ENCODE results near the gene EID1. TPM values are rescaled to one million over a fixed set of nuclear protein-coding genes. Genes with fewer than 3 reads are reported as not detected.
A peak's percentile ranks its signal among the peaks of the same experiment; 100 is the strongest.

EID1 gene
- total RNA-seq, 1 experiment from 2014 or later: 128 TPM

- Histone ChIP-seq H3K4me1 (ENCODE audit: insufficient read depth, low read length, poor library complexity, severe bottlenecking) (peaks cover 19% of the 10 kb centered on the region), H3K9me3 (ENCODE audit: low read depth, low read length, poor library complexity, severe bottlenecking) (no peaks in the 10 kb centered on the region), H3K27ac (ENCODE audit: low read depth, low read length, poor library complexity, severe bottlenecking) (no peak overlapping the region), H3K4me3 (ENCODE audit: low read depth, low read length, poor library complexity, severe bottlenecking) (no peak overlapping the region), H3K36me3 (ENCODE audit: insufficient read depth, low read length, poor library complexity, severe bottlenecking) (no peaks in the 10 kb centered on the region), H3K27me3 (replicated peaks; ENCODE audit: insufficient read depth, low read depth, low read length, poor library complexity) (no peaks in the 10 kb centered on the region)
- no peak for TF ChIP-seq EZH2 (IDR thresholded peaks at IDR 0.05; ENCODE audit: borderline replicate concordance, low read depth, low read length, poor library complexity, severe bottlenecking)
- TF ChIP-seq CTCF (conservative IDR thresholded peaks at IDR 0.05; ENCODE audit: low read depth, low read length): no peak
- BruUV-seq (replicated peaks): no TSS peak
- no peak for DNase-seq (ENCODE audit: low spot score)
- ChIA-PET CTCF (interaction anchor here (1.8 kb wide), 1 partner anchor 116 kb away, joined by 3 read pairs; no protein-coding TSS in a partner anchor), POLR2A (ENCODE audit: low non-redundant PET) (no interaction called here)
- intact Hi-C loops (cut with micrococcal nuclease; ENCODE audit: unreplicated experiment): loop anchor here (2.0 to 5.0 kb wide), 2 partner anchors 365 to 502 kb away; no protein-coding TSS in a partner anchor
Measured at GRCh38 chr15:48859426-48859825, 18.5 kb upstream of the EID1 start.

GRCh38 chr15:48861813-48862431, 16.0 kb upstream of the EID1 start:
- CTCF ChIA-PET: interaction anchor here (0.5 to 1.8 kb wide), 17 partner anchors 16 to 1286 kb away, joined by 3 to 25 read pairs (median 4); partner anchors contain the start of genes CEP152, COPS2, EID1 and FGF7
- H3K4me3 ChIP-seq (ENCODE audit: low read depth, low read length, poor library complexity, severe bottlenecking): no peak overlapping the region
- DNase-seq (ENCODE audit: low spot score): peak; percentile 77
- intact Hi-C loops (cut with micrococcal nuclease; ENCODE audit: unreplicated experiment): loop anchor here (1.0 to 10.0 kb wide), 5 partner anchors 173 to 1285 kb away; partner anchors contain the start of gene FGF7
- no peak overlapping the region for H3K27ac ChIP-seq (ENCODE audit: low read depth, low read length, poor library complexity, severe bottlenecking)
- H3K9me3 ChIP-seq (ENCODE audit: low read depth, low read length, poor library complexity, severe bottlenecking): no peaks in the 10 kb centered on the region
- no TSS peak for BruUV-seq (replicated peaks)
- H3K36me3 ChIP-seq (ENCODE audit: insufficient read depth, low read length, poor library complexity, severe bottlenecking): no peaks in the 10 kb centered on the region
- no peak for TF ChIP-seq EZH2 (IDR thresholded peaks at IDR 0.05; ENCODE audit: borderline replicate concordance, low read depth, low read length, poor library complexity, severe bottlenecking)
- peak; percentile 92 for TF ChIP-seq CTCF (conservative IDR thresholded peaks at IDR 0.05; ENCODE audit: low read depth, low read length)
- peaks cover 26% of the 10 kb centered on the region for H3K4me1 ChIP-seq (ENCODE audit: insufficient read depth, low read length, poor library complexity, severe bottlenecking)
- H3K27me3 ChIP-seq (replicated peaks; ENCODE audit: insufficient read depth, low read depth, low read length, poor library complexity): no peaks in the 10 kb centered on the region
- POLR2A ChIA-PET (ENCODE audit: low non-redundant PET): no interaction called here

GRCh38 chr15:48862705-48863104, 15.2 kb upstream of the EID1 start:
- no peaks in the 10 kb centered on the region for H3K27me3 ChIP-seq (replicated peaks; ENCODE audit: insufficient read depth, low read depth, low read length, poor library complexity)
- POLR2A ChIA-PET (ENCODE audit: low non-redundant PET): interaction anchor here (0.7 kb wide), 1 partner anchor 146 kb away, joined by 12 read pairs; no protein-coding TSS in a partner anchor
- peaks cover 29% of the 10 kb centered on the region for H3K4me1 ChIP-seq (ENCODE audit: insufficient read depth, low read length, poor library complexity, severe bottlenecking)
- no peaks in the 10 kb centered on the region for H3K36me3 ChIP-seq (ENCODE audit: insufficient read depth, low read length, poor library complexity, severe bottlenecking)
- H3K27ac ChIP-seq (ENCODE audit: low read depth, low read length, poor library complexity, severe bottlenecking): no peak overlapping the region
- intact Hi-C loops (cut with micrococcal nuclease; ENCODE audit: unreplicated experiment): loop anchor here (2.0 to 10.0 kb wide), 4 partner anchors 172 to 1285 kb away; partner anchors contain the start of gene FGF7
- no peaks in the 10 kb centered on the region for H3K9me3 ChIP-seq (ENCODE audit: low read depth, low read length, poor library complexity, severe bottlenecking)
- TF ChIP-seq EZH2 (IDR thresholded peaks at IDR 0.05; ENCODE audit: borderline replicate concordance, low read depth, low read length, poor library complexity, severe bottlenecking) (no peak), CTCF (conservative IDR thresholded peaks at IDR 0.05; ENCODE audit: low read depth, low read length) (no peak)
- H3K4me3 ChIP-seq (ENCODE audit: low read depth, low read length, poor library complexity, severe bottlenecking): no peak overlapping the region
- CTCF ChIA-PET: interaction anchor here (0.5 to 1.7 kb wide), 6 partner anchors 15 to 559 kb away, joined by 3 to 21 read pairs (median 4); partner anchors contain the start of genes CEP152, COPS2 and EID1
- DNase-seq (ENCODE audit: low spot score): no peak
- BruUV-seq (replicated peaks): no TSS peak

Measured in A673 (cell line).